GM10847 (cell line): ENCODE results near the gene SETD6.

Experiments used
- POLR2A ChIP-seq: IDR thresholded peaks from 2 replicates; pipeline ENCODE4 v1.6.1; 2011; ENCODE audit not compliant: insufficient read length; ENCODE audit errors: extremely low read depth

Gene SETD6

GRCh38 chr16:58501242-58502131 is 13.8 kb upstream of the SETD6 start:
- no peak for TF ChIP-seq POLR2A

GRCh38 chr16:58502217-58502921 is 12.9 kb upstream of the SETD6 start:
- no peak for TF ChIP-seq POLR2A

- no peak for TF ChIP-seq POLR2A
Measured at GRCh38 chr16:58503166-58503862, 12.0 kb upstream of the SETD6 start.

- no peak for TF ChIP-seq POLR2A
Measured at GRCh38 chr16:58503863-58504688, 11.2 kb upstream of the SETD6 start.

GRCh38 chr16:58506241-58507194 is 8.8 kb upstream of the SETD6 start:
- TF ChIP-seq POLR2A: no peak

DNA sequence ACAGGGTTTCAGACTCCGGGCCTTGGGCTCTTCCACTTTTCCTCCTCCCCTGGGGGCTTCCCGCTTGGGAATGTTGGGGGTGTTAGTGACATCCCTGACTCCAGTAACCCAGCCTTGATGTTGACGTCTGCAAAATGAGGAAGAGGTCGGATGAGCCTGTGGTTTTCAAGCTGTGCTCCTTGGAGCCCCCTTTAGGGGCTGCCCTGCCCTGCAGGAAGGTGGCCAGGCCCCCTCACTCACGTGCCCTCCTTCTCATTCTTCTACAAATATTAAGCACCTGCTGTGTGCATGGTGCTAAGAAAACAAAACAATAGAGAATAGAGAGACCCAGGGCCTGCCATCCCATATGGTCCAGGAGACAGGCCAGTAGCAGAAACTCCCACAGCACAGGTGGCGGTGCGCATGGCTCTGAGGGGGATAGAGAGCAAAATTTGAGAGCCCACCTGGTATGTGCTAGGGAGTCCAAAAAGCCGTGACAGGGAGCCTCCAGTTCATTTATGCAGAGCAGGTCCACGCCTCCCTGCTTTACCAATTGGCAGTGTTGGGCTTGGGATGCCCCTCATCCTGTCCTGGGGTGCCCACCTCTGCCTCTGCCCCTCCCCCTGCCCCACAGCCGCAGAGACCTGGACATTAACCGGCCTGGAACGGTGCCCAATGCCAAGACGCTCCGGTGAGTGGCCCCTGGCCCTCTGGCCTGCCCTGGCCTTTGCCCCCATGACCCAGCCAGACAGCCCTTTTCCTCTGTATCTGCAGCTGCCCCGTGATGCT is 7.9 kb upstream of the SETD6 start:
- no peak for TF ChIP-seq POLR2A

DNA sequence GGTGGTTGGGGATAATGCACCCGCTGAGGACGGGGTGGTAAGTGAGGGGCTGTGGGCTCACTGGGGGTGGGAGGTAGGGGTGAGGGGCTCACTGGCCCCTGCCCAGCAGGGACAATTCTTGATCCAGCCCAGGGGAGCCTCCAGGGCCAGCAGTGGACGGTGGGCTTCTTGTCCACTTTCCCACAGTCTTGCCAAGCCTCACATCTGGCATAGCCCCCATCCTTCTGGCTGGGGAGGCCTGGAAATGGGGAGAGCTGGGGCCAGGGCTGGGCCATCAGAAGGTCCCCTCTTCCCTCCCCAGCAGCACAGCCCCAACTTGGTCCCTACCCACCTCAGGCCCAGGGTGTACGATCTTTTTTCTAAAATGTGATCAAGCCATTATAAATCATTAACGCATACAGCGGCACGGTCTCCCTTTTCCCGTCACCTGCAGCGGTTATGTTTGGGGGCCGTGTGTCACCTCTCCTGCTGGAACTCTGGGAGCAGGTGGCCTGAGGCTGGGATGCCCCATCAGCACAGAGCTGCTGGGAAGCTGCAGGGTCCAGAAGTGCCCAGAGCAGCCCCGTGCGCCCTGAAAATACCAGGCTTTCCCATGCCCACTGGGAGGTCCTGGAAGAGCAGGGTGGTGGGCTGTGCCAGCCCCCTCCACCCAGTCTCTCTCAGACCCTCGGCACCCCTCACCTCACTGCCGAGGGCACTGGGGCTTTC is 7.2 kb upstream of the SETD6 start:
- no peak for TF ChIP-seq POLR2A

DNA sequence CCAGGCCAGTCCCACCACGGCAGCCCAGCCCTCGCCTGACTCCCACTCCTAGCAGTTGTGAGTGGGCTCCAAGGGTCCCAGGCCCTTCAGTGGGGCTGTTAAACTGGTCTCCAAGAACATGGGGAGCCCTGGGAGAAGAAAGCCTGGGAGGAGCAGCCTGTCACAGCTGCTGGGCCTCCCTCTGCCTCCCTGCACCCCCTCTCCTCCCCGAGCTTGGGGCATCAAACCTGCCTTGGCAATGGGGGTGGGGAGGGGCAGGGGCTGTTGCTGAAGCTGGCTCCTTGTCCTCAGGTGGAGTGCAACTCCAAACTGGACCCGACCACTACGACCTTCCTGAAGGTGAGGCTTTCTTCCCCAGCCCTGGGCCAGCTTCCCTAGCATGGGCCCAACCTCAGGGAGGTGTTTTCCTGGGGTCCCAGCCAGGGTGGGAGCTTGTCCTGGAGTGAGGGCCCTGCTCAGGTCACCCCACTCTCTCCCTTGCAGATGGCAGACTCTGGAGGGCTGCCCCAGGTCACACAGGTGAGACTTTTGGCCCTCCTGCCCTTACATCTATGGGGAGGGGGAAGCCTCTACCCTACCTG is 6.6 kb upstream of the SETD6 start:
- TF ChIP-seq POLR2A: no peak

- TF ChIP-seq POLR2A: no peak
Measured at GRCh38 chr16:58509256-58510096, 5.8 kb upstream of the SETD6 start.

GRCh38 chr16:58510097-58510775 is 5.1 kb upstream of the SETD6 start:
- no peak for TF ChIP-seq POLR2A
